SK-N-SH (cell line): ENCODE measurements around the gene GTF2I. TPM values are rescaled to one million over a fixed set of nuclear protein-coding genes. Genes with fewer than 3 reads are reported as not detected.

Experiments
- CTCF ChIA-PET: fragments of 300-600, 350-600 bp; formaldehyde crosslinking; extraction: SDS; loops from one replicate; lab custom pipeline; 2021; lab: Yijun Ruan, JAX
- POLR2A ChIA-PET: fragments of 350-600 bp; sonication (Branson Sonifier 250); formaldehyde crosslinking; extraction: SDS; loops from one replicate; lab custom pipeline; 2020; ENCODE audit warnings: antibody characterized with exemption, inconsistent platforms; lab: Yijun Ruan, JAX
- DNase-seq: peaks from one replicate; pipeline ENCODE4 v3.0.0; 2012
- H2AFZ ChIP-seq: fragments of 200-600 bp; sonication (generic); 2 replicates; pipeline ENCODE4 v1.8.1; 2016; ENCODE audit warnings: antibody characterized with exemption, mild to moderate bottlenecking, low read depth
- H3F3A ChIP-seq: fragments of 200-600 bp; sonication (generic); replicated peaks from 2 replicates; pipeline ENCODE3; 2016; ENCODE audit warnings: antibody characterized with exemption, mild to moderate bottlenecking; ENCODE audit not compliant: insufficient read depth
- H3K27ac ChIP-seq, 2 experiments: fragments of 200-500 bp in 1 of 2; fragments of 200-600 bp in 1 of 2; sonication (Bioruptor generic) in 1 of 2; sonication (generic), shearing (Covaris generic) in 1 of 2; 2 replicates each; pipeline versions ENCODE4 v1.5.1 to v1.6.1; 2014 to 2016; ENCODE audit warnings: low read depth in 2 of 2, inconsistent platforms in 1 of 2, low read length in 1 of 2, mild to moderate bottlenecking in 1 of 2, mixed read lengths in 1 of 2
- H3K27me3 ChIP-seq: fragments of 200-600 bp; sonication (generic), shearing (Covaris generic); 2 replicates; pipeline ENCODE4 v1.6.1; 2016; ENCODE audit warnings: mixed run types; ENCODE audit not compliant: insufficient read depth
- H3K36me3 ChIP-seq, 2 experiments: fragments of 200-500 bp in 1 of 2; fragments of 200-600 bp in 1 of 2; sonication (Bioruptor generic) in 1 of 2; sonication (generic) in 1 of 2; replicated peaks in 1 of 2; 2 replicates each; pipeline versions ENCODE3 to v1.5.1; 2014 to 2016; ENCODE audit warnings: low read length in 1 of 2, mild to moderate bottlenecking in 1 of 2; ENCODE audit not compliant: insufficient read depth in 2 of 2, control insufficient read depth in 1 of 2
- H3K4me1 ChIP-seq, 2 experiments: fragments of 200-500 bp in 1 of 2; fragments of 200-600 bp in 1 of 2; sonication (Bioruptor generic) in 1 of 2; sonication (generic), shearing (Covaris generic) in 1 of 2; 2 replicates each; pipeline versions ENCODE4 v1.5.1 to v1.6.1; 2014 to 2016; ENCODE audit warnings: low read depth in 1 of 2, low read length in 1 of 2, mixed run types in 1 of 2; ENCODE audit not compliant: insufficient read depth in 2 of 2, control insufficient read depth in 1 of 2
- H3K4me2 ChIP-seq: fragments of 200-600 bp; sonication (generic), shearing (Covaris generic); 2 replicates; pipeline ENCODE4 v1.6.1; 2017; ENCODE audit warnings: mixed run types
- H3K4me3 ChIP-seq, 2 experiments: fragments of 200-500 bp in 1 of 2; fragments of 200-600 bp in 1 of 2; sonication (Bioruptor generic) in 1 of 2; sonication (generic), shearing (Covaris generic) in 1 of 2; 2 replicates each; pipeline versions ENCODE4 v1.5.1 to v1.8.1; 2014 to 2016; ENCODE audit warnings: low read depth in 2 of 2, inconsistent platforms in 1 of 2, low read length in 1 of 2, mild to moderate bottlenecking in 1 of 2, mixed read lengths in 1 of 2, moderate library complexity in 1 of 2
- H3K79me2 ChIP-seq: fragments of 200-600 bp; sonication (generic); 2 replicates; pipeline ENCODE4 v1.8.1; 2017; ENCODE audit warnings: mild to moderate bottlenecking; ENCODE audit not compliant: insufficient read depth
- H3K9ac ChIP-seq: fragments of 200-600 bp; sonication (generic); 2 replicates; pipeline ENCODE4 v1.6.1; 2017; ENCODE audit warnings: mixed run types
- H3K9me2 ChIP-seq: fragments of 200-600 bp; sonication (generic); 2 replicates; pipeline ENCODE4 v1.6.1; 2017; ENCODE audit warnings: mixed run types
- H3K9me3 ChIP-seq: fragments of 200-600 bp; sonication (generic); 2 replicates; pipeline ENCODE4 v1.6.1; 2017; ENCODE audit warnings: mixed run types, mild to moderate bottlenecking, moderate library complexity
- H4K20me1 ChIP-seq: fragments of 200-600 bp; sonication (generic); 2 replicates; pipeline ENCODE4 v1.6.1; 2017; ENCODE audit warnings: mild to moderate bottlenecking, mixed run types; ENCODE audit not compliant: insufficient read depth
- CHD2 ChIP-seq: fragments of 150-350 bp; IDR thresholded peaks from 2 replicates; pipeline ENCODE4 v1.6.1; 2018; ENCODE audit warnings: low read length; ENCODE audit not compliant: partially characterized antibody
- EP300 ChIP-seq, 2 experiments: IDR thresholded peaks; 2 replicates each; pipeline versions ENCODE4 v1.4.0 to v1.6.1; 2012; ENCODE audit warnings: borderline replicate concordance in 1 of 2, low read depth in 1 of 2, low read length in 1 of 2
- FOSL2 ChIP-seq: IDR thresholded peaks from 2 replicates; pipeline ENCODE4 v1.4.0; 2012; ENCODE audit warnings: low read depth, mild to moderate bottlenecking, moderate library complexity, borderline replicate concordance
- FOXJ3 ChIP-seq: sonication (generic); formaldehyde crosslinking; IDR thresholded peaks from 2 replicates; pipeline ENCODE4 v1.5.1; 2020; ENCODE audit warnings: mild to moderate bottlenecking, missing genetic modification reagents
- GABPA ChIP-seq: IDR thresholded peaks from 2 replicates; pipeline ENCODE4 v1.4.0; 2012; ENCODE audit warnings: low read depth, mild to moderate bottlenecking
- GATA2 ChIP-seq: sonication (generic); formaldehyde crosslinking; IDR thresholded peaks from 2 replicates; pipeline ENCODE4 v1.5.0; 2020; ENCODE audit warnings: mild to moderate bottlenecking, missing genetic modification reagents
- MAX ChIP-seq: IDR thresholded peaks from 2 replicates; pipeline ENCODE4 v1.4.0; 2012; ENCODE audit warnings: low read depth
- MEF2A ChIP-seq: IDR thresholded peaks from 2 replicates; pipeline ENCODE4 v1.4.0; 2012; ENCODE audit warnings: low read depth, borderline replicate concordance
- MXI1 ChIP-seq: IDR thresholded peaks from 2 replicates; pipeline ENCODE4 v1.6.1; 2012; ENCODE audit warnings: mild to moderate bottlenecking, low read depth, low read length, improper control_type of control experiment
- NFIC ChIP-seq: IDR thresholded peaks from 2 replicates; pipeline ENCODE4 v1.4.0; 2012; ENCODE audit warnings: borderline replicate concordance
- NRF1 ChIP-seq: IDR thresholded peaks from 2 replicates; pipeline ENCODE4 v1.6.1; 2012; ENCODE audit warnings: low read depth, mild to moderate bottlenecking, low read length
- PBX3 ChIP-seq: IDR thresholded peaks from 2 replicates; pipeline ENCODE4; 2012
- RXRA ChIP-seq: IDR thresholded peaks from 2 replicates; pipeline ENCODE4 v1.4.0; 2012; ENCODE audit warnings: low read depth, mild to moderate bottlenecking, borderline replicate concordance
- SMC3 ChIP-seq: IDR thresholded peaks from 2 replicates; pipeline ENCODE4 v1.6.1; 2012; ENCODE audit warnings: low read depth, low read length, improper control_type of control experiment
- TCF12 ChIP-seq: IDR thresholded peaks from 2 replicates; pipeline ENCODE4 v1.4.0; 2012
- YY1 ChIP-seq: IDR thresholded peaks from 2 replicates; pipeline ENCODE4 v1.4.0; 2012; ENCODE audit warnings: low read depth, mild to moderate bottlenecking
- WGBS: methylation state at CpG from one replicate; pipeline ENCODE4 v1.1.6; 2017; ENCODE audit warnings: low lambda C conversion rate; 5-methylcytosine and 5-hydroxymethylcytosine counted together
- polyA plus RNA-seq, 3 experiments: library from polyadenylated mRNA; depleted of rRNA; stranded (reverse); fragments of >200 nt; gene quantifications; 2 replicates each; pipeline ENCODE4 v1.2.3, GENCODE V29; 2012
- TF ChIP-seq, protein P1 (sequence below): fragments of 150-350 bp; IDR thresholded peaks from 2 replicates; pipeline ENCODE4 v1.6.1; 2017; ENCODE audit warnings: antibody characterized with exemption, low read length, low read depth, borderline replicate concordance
- TF ChIP-seq, protein P2 (sequence below): IDR thresholded peaks from 2 replicates; pipeline ENCODE4 v1.6.1; 2012; ENCODE audit warnings: mild to moderate bottlenecking, low read depth, low read length, moderate library complexity

GTF2I gene
- polyA plus RNA-seq, 1 of the 3 experiments (the other 2 are of a cell fraction): 90.5 TPM

DNA sequence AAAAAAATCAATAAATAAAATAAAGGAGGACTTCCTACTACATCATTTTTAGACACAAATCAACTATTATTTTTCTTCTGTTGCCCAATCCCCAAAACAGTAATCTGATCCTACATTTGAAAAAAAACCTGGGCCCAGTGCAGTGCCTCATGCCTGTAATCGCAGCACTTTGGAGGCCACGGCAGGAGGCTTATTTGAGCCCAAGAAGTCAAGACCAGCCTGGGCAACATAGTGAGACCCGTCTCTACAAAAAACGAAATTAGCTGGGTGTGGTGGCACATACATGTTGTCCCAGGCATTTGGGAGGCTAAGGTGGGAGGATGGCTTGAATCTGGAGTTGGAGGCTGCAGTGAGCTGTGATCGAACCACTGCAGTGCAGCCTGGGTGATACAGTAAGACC is 2.7 kb upstream of the GTF2I start:
- H3K9ac ChIP-seq: no peak overlapping the region
- H3F3A ChIP-seq: peaks cover 34% of the 10 kb centered on the region
- 88% methylated on average over 5 of the region's 5 CpGs for WGBS
- H3K79me2 ChIP-seq: peaks cover 19% of the 10 kb centered on the region
- TF ChIP-seq EP300 (IDR thresholded peaks at IDR 0.05; ENCODE audit: borderline replicate concordance in 1 of 2, low read depth in 1 of 2, low read length in 1 of 2) (no peak), FOXJ3 (CRISPR knock-in tag) (no peak), NFIC (no peak), NRF1 (no peak), MEF2A (no peak), FOSL2 (no peak), RXRA (no peak), MXI1 (no peak), CHD2 (no peak), MAX (no peak), TCF12 (no peak), SMC3 (no peak), YY1 (no peak), GABPA (no peak), GATA2 (CRISPR knock-in tag) (no peak), PBX3 (no peak)
- TF ChIP-seq, protein P1, sequence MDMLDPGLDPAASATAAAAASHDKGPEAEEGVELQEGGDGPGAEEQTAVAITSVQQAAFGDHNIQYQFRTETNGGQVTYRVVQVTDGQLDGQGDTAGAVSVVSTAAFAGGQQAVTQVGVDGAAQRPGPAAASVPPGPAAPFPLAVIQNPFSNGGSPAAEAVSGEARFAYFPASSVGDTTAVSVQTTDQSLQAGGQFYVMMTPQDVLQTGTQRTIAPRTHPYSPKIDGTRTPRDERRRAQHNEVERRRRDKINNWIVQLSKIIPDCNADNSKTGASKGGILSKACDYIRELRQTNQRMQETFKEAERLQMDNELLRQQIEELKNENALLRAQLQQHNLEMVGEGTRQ: no peak
- TF ChIP-seq, protein P2, sequence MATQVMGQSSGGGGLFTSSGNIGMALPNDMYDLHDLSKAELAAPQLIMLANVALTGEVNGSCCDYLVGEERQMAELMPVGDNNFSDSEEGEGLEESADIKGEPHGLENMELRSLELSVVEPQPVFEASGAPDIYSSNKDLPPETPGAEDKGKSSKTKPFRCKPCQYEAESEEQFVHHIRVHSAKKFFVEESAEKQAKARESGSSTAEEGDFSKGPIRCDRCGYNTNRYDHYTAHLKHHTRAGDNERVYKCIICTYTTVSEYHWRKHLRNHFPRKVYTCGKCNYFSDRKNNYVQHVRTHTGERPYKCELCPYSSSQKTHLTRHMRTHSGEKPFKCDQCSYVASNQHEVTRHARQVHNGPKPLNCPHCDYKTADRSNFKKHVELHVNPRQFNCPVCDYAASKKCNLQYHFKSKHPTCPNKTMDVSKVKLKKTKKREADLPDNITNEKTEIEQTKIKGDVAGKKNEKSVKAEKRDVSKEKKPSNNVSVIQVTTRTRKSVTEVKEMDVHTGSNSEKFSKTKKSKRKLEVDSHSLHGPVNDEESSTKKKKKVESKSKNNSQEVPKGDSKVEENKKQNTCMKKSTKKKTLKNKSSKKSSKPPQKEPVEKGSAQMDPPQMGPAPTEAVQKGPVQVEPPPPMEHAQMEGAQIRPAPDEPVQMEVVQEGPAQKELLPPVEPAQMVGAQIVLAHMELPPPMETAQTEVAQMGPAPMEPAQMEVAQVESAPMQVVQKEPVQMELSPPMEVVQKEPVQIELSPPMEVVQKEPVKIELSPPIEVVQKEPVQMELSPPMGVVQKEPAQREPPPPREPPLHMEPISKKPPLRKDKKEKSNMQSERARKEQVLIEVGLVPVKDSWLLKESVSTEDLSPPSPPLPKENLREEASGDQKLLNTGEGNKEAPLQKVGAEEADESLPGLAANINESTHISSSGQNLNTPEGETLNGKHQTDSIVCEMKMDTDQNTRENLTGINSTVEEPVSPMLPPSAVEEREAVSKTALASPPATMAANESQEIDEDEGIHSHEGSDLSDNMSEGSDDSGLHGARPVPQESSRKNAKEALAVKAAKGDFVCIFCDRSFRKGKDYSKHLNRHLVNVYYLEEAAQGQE: no peak
- TF ChIP-seq, all 33 proteins: peak for 0
- Histone ChIP-seq H3K9me2 (no peaks in the 10 kb centered on the region), H3K27me3 (no peaks in the 10 kb centered on the region), H3K4me3 (no peak overlapping the region), H3K27ac (no peak overlapping the region), H3K9me3 (no peaks in the 10 kb centered on the region), H3K4me2 (no peak overlapping the region), H4K20me1 (peaks cover 13% of the 10 kb centered on the region), H3K36me3 (peaks cover 0 to 13% of the 10 kb centered on the region in 2 experiments), H2AFZ (no peak overlapping the region), H3K4me1 (peaks cover 6 to 10% of the 10 kb centered on the region in 2 experiments)
- DNase-seq: no peak
- ChIA-PET CTCF (interaction anchor here (0.7 to 1.2 kb wide), 3 partner anchors 11 to 35 kb away, joined by 3 read pairs; no protein-coding TSS in a partner anchor), POLR2A (no interaction called here)
